TTC549 (cell line): ENCODE results near the gene EIF2D.
"Not testable (repeated sequence)": the region's sequence is repeated elsewhere in the genome, so short reads cannot be mapped to it uniquely, and the experiment has no call there.

ENCODE experiments used
- FAIRE-seq: peaks from 2 replicates; lab custom pipeline; 2012; peaks lifted over from hg19 to GRCh38; lab: Jason Lieb, UNC

Gene EIF2D

DNA sequence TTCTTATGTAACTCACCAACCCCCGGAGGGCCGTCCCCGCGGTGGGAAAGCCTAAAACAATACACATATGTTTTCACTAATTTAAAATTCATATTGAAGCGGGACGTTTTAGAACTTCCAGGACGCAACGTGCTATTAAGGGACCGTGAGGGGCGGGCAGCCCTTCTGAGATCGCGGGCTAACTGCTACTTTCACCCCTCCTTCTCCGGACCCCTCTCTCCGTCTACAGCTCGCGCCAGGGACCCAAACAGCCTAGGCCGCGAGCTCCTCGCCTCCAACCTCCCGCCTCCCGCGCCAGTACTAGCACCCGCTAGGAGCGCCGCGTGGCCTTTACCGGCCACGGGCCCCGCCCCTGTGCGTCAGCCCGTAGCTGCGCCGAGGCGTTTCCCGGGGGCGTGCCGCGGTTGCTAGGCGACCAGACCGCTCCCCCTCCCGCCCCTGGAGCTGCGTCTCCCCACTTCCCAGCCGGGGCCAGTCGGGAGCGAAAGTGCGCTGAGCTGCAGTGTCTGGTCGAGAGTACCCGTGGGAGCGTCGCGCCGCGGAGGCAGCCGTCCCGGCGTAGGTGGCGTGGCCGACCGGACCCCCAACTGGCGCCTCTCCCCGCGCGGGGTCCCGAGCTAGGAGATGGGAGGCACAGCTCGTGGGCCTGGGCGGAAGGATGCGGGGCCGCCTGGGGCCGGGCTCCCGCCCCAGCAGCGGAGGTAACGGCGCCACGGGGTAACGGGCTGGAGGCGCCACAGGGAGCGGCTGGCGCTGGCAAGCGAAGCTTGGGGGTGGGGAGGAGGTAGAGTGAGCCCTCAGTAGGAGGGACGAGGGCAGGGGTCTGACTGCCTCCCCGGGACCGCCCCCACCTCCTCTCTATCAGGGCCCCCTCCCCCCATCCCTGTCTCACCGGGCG lies 23.1 kb upstream of the EIF2D start, which contains the start of gene DYRK3:
Gene DYRK3 (plus strand): TSS at position 457 of the 898 bp plus-strand sequence. CDS start 168 bp downstream, at position 625.
- FAIRE-seq: peak; percentile 74

- FAIRE-seq: peak; percentile 95
Measured at GRCh38 chr1:206634365-206635079, 22.3 kb upstream of the EIF2D start.

DNA sequence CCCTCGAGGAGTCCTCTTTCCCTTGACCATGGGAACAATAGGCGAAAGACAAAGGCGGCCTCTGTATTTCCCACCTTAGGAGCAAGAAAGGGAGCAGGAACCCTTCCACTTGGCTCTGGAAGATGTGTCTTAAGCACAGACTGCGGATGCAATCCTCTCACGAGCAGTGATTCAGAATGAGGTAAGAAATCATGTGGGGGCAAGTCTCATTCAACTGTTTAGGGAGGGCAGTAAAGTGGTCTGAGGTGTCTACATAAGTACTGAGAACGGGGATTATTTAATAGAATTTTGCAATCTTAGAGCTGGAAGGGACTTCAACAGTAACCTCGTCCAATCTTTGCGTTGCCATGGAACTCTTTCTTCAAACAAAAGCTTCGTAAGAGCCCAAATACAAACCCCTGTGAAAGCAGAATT lies 21.4 kb upstream of the EIF2D start:
- no peak for FAIRE-seq

DNA sequence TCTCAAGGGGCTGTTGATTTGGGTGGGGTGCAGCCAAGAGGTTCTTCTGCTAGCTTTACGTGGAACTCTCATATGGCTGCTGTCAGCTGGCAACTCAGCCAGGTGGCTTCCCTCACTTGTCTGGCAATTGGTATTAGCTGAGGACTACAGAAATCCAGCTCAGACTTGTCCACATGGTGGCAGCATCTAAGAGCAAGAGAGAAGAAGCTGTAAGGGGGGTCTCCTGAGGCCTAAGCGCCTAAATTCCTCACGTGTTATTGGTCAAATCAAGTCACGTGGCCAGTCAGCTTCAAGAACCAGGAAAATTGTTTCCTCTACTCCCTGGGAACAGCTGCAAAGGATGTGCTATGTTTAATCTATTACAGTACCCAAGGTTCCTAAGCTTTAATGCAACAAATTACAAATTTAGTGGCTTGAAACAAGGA lies 18.8 kb upstream of the EIF2D start:
- FAIRE-seq: peak; percentile 88

- FAIRE-seq: no peak
Measured at GRCh38 chr1:206628916-206629315, 16.7 kb upstream of the EIF2D start.

- not testable (repeated sequence) for FAIRE-seq
Measured at GRCh38 chr1:206626396-206626795, 14.1 kb upstream of the EIF2D start.

DNA sequence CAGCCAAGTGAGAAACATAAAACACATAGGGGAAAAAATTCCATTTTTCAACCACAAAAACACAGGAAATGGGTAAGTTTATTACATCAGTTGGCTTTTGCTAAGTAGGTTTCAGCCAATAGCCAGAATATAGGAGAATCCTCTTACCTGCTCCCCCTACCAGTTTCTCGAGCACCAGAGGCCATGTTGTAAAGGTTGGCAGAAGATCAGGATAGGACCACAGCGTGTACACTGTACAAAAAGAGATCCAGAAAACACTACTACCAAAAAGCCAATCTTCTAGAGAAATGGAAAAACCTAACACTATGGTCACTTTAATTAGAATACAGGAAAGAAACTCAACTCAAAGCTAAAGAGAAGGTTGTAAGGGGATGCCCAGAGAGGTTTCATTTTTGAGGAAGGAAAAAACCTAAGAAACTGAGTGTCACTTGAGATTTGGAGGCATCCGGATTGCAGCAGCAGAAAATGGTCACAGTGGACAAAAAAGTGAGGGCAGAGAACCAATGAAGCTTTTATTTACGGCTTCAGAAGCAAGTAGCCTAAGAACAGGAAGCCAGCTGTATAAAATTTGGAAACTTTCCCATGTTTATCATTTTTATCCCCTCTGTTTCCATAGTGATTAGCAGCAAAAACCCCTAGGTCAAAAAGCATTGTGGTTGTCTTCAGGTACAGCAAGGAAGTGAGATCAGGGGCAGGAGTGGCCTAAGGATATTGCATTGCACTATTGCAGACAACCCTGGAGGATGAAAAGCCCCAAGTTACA lies 2.9 kb downstream of the EIF2D start:
- FAIRE-seq: no peak

DNA sequence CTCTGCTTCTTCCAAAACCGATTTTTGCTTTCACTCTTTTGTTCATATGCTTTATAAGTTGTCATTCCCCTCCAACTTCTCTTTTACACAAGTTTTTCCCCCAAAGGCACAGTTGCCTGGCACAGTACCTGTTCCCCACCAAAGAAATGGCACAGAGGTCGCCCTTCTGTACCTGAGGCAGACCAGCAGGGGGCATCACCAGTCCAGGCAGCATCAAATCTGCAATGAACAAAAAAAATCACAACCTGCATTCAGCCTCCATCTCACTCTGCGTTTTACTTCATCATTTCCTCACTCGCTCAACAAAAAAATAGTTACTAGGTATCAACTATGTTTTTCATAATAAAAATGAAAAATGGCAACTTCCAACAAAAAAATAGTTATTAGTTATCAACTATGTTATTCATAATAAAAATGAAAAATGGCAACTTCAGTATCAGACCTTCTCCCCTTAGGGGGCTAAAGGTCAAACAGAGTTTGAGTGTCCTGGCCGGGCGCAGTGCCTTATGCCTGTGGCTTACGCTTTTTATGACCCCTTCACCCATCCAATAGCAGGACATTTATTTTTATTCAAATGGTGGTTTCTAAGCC lies 4.1 kb downstream of the EIF2D start:
- peak; percentile 78 for FAIRE-seq

- peak; percentile 95 for FAIRE-seq
Measured at GRCh38 chr1:206606867-206607266, 5.4 kb downstream of the EIF2D start.

DNA sequence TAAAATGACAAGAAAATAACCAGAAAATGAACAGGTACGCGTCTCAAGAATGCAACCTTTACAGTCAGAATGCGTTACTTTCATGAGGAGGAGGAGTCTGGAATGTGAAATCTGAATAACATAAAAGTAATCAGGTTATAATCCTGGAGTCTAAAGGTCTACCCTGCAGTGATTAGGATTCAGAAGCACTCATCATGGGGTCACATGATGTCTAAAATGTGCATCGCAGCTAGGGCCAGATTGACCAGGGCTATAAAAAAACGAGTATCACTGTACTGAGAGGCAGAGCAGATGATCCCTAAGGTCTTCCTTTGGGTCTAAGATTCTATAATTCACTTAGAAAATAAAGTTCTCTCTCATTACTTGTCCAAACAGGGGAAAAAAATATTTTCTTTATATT lies 7.4 kb downstream of the EIF2D start:
- FAIRE-seq: no peak

- no peak for FAIRE-seq
Measured at GRCh38 chr1:206600527-206600926, 11.7 kb downstream of the EIF2D start.

DNA sequence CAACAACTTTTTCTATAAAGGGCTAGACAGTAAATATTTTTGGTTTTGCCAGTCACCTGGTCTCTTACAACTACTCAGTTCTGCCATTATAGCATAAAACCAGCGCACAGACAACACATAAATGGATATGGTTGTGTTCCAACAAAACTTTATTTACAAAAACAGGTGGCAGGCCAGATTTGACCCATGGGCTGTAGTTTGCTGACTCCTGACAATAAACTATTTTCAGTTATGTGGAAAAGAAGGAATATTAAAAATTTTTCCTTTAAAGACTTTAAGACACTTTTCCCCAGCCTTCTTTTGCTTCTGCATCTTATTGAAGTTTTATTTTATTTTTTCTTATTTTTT lies 16.0 kb downstream of the EIF2D start:
- FAIRE-seq: no peak

DNA sequence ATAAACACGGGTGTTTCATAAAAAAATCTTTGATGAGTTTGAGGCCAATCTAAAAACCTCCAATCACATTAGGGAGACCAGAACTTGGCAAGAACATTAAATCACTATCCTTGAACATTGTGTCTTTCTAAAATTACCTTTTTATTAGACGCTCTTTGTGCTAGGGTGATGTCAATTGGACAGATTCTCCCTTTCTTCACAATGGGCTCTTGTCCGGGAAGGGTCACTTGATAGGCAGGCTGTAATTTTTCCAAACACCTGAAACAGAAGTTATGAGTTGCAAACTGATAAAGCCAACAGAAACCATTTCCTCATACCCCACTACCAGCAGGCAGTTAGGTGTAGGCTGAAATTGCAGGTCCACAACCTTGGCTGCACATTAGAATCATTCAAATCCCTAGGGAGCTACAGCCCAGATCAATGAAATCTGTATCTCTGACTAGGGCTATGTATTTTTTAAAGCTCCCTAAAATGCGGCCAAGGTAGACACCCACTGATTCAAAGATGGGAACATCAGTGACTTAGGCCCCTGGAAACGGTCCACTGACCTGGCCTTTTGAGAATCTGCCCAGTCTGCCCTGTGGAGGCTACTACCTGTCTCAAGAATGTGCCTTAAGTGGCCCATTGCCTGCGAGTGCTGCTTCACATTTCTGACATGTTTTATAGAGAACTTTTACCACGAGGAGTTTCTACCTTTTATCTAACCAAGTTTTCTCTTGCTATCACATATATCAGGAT lies 16.5 kb downstream of the EIF2D start:
- FAIRE-seq: no peak

GRCh38 chr1:206593351-206593925 lies 18.8 kb downstream of the EIF2D start:
- FAIRE-seq: no peak

- no peak for FAIRE-seq
Measured at GRCh38 chr1:206591696-206592095, 20.6 kb downstream of the EIF2D start.

DNA sequence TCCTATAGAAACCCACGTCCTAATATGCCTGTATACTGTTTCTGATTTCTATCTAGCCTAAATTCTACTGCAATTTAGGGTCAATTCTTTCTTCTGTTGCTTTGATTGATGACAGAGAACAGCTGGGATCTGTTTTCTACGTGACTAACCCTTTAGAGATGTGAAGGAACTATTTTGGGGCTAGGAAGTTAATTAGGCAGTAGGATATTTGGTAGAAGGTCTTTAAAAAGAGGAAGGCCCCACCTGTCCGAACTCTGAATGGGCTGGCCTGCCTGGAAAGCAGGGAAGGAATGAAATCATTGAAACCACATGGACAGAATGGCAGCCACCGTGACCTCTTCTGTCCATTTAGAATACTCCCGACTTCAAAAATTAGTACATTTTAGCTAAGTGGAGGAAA lies 21.0 kb downstream of the EIF2D start:
- FAIRE-seq: no peak

- FAIRE-seq: peak; percentile 36
Measured at GRCh38 chr1:206590025-206590758, 22.1 kb downstream of the EIF2D start.

DNA sequence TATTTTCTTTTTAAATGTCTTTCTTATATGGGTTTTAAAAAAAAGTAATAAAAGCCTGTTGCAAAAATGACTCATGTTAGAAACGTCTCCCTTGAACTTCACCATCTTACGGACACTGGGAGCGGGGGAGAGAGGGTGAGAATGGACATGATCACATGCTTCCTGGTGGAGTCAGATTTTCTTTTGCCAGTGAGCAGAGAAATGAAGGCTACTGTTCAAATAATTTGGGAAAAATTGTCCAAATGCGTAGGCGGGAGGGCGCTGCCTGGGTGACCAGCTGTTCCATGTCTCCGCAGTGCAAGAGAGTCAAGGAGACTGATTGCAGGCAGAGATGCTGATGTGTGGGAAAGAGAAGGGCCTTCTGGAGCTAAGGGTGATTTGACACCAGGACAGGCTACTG lies 23.1 kb downstream of the EIF2D start:
- no peak for FAIRE-seq

- FAIRE-seq: no peak
Measured at GRCh38 chr1:206588492-206588891, 23.8 kb downstream of the EIF2D start.

- FAIRE-seq: no peak
Measured at GRCh38 chr1:206587904-206588303, 24.4 kb downstream of the EIF2D start.
